Glutamatergic neuron (in vitro differentiated cells): ENCODE results near the gene COL16A1. TPM values are rescaled to one million over a fixed set of nuclear protein-coding genes. Genes with fewer than 3 reads are reported as not detected.

Experiments used
- DNase-seq: peaks from one replicate; pipeline ENCODE4 v3.0.0; 2022
- H3K27ac Mint-ChIP-seq: one replicate; pipeline ENCODE4 v1.8.0; 2020; ENCODE audit warnings: mild to moderate bottlenecking, mixed read lengths, inconsistent platforms; ENCODE audit not compliant: unreplicated experiment
- H3K27me3 Mint-ChIP-seq: one replicate; pipeline ENCODE4 v1.8.0; 2020; ENCODE audit warnings: mild to moderate bottlenecking, moderate library complexity, mixed read lengths, inconsistent platforms; ENCODE audit not compliant: unreplicated experiment
- H3K36me3 Mint-ChIP-seq: one replicate; pipeline ENCODE4 v1.8.0; 2020; ENCODE audit warnings: mild to moderate bottlenecking, mixed read lengths, inconsistent platforms; ENCODE audit not compliant: unreplicated experiment
- H3K4me1 Mint-ChIP-seq: one replicate; pipeline ENCODE4 v1.8.0; 2020; ENCODE audit warnings: mild to moderate bottlenecking, low read depth, mixed read lengths, inconsistent platforms; ENCODE audit not compliant: unreplicated experiment
- H3K4me3 Mint-ChIP-seq: one replicate; pipeline ENCODE4 v1.8.0; 2020; ENCODE audit warnings: mild to moderate bottlenecking, mixed read lengths, inconsistent platforms; ENCODE audit not compliant: unreplicated experiment
- H3K9me3 Mint-ChIP-seq: one replicate; pipeline ENCODE4 v1.8.0; 2020; ENCODE audit warnings: mild to moderate bottlenecking, moderate library complexity, mixed read lengths, inconsistent platforms; ENCODE audit not compliant: unreplicated experiment
- total RNA-seq: library from RNA; stranded (reverse); fragmentation: NEBNext Ultra II Directional; extraction: Animal tissue kit (Norgen Biotek cat#: 25700); gene quantifications from one replicate; pipeline ENCODE4 v1.2.1, GENCODE V29; 2021; ENCODE audit not compliant: unreplicated experiment
- TF ChIP-seq, protein P1 (sequence below): fragments of 200-600 bp; sonication (generic); IDR thresholded peaks from one replicate; pipeline ENCODE4 v1.5.0; 2021; ENCODE audit not compliant: partially characterized antibody, unreplicated experiment

The COL16A1 gene
- total RNA-seq, 1 donor from 2014 or later = 52.2 TPM

DNA sequence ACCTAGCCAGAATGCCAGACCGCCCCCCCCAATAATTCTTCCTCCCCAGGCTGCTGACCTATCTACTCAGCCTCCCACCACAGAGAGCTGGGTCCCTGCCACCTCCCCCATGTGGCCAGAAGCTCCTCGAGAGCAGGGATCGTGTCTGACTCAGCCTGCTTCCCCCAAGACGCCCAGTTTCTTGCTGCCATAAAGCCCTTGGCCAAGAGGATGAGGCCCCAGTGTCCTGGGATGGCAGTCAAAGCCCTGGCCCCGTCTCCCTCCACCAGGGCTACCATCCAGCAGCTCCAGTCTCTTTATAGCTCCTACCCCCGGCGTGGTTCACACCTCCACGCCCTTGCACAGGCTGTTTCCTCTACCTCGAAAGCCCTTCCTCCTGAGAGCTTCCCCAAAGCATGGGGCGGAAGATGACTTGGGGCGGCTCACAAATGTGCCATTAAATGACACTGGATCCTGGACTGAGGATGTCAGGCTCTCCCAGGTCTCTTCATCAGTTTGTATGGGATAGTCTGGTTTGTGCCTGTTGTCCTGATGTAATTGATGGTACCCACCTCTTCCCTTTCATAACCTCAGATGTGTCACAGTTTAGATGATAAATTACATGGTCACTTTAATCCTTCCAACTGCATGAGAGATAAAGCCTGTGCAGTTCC is 47.2 kb upstream of the COL16A1 start:
- Mint-ChIP-seq H3K36me3 (no peaks in the 10 kb centered on the region), H3K4me3 (no peak overlapping the region), H3K27ac (no peak overlapping the region), H3K27me3 (peaks cover 18% of the 10 kb centered on the region), H3K9me3 (peaks cover 5% of the 10 kb centered on the region), H3K4me1 (peaks cover 22% of the 10 kb centered on the region)
- TF ChIP-seq, protein P1, sequence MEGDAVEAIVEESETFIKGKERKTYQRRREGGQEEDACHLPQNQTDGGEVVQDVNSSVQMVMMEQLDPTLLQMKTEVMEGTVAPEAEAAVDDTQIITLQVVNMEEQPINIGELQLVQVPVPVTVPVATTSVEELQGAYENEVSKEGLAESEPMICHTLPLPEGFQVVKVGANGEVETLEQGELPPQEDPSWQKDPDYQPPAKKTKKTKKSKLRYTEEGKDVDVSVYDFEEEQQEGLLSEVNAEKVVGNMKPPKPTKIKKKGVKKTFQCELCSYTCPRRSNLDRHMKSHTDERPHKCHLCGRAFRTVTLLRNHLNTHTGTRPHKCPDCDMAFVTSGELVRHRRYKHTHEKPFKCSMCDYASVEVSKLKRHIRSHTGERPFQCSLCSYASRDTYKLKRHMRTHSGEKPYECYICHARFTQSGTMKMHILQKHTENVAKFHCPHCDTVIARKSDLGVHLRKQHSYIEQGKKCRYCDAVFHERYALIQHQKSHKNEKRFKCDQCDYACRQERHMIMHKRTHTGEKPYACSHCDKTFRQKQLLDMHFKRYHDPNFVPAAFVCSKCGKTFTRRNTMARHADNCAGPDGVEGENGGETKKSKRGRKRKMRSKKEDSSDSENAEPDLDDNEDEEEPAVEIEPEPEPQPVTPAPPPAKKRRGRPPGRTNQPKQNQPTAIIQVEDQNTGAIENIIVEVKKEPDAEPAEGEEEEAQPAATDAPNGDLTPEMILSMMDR = no peak
- DNase-seq = no peak

DNA sequence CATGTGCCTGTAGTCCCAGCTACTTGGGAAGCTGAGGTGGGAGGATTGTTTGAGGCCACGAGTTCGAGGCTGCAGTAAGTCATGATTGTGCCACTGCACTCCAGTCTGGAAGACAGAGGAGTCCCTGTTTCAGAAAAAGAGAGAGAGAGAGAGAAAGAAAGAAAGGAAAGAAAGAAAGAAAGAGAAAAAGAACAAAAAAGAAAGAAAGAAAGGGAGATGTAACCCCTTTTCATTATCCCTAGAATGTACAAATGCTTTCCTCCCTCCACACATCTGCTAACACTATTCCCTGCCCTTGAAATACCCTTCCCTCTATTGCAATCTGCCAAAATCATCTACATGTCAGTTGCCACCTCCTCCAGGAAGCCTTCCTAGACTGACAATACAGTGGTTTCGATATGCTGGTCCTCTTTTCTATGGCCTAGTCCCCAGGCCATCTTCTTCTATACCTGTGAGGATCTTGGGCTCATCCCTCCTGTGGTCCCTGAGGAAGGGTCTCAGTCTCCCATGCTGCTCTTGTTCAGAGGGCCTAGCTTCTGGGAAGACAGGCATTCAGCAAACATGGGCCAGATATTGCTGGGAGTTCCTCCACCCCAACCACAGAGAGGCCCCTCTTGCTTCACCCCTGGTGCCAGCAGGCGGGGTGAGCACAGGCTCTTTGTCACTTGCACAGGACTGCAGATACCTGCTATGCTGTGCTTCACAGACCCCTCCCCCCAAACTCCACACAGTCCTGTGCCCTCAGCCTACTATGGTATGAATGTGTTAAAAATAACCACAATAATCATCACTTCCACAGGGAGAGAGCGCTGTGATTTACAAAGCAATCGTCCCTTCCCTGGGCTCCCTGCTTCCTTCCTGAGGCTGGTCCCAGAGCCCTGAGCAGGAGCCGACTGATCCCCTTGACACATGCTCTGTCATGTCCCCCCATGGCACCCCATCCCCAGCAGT is 46.2 kb upstream of the COL16A1 start:
- Mint-ChIP-seq H3K4me1 (peaks cover 22% of the 10 kb centered on the region), H3K27ac (no peak overlapping the region)

DNA sequence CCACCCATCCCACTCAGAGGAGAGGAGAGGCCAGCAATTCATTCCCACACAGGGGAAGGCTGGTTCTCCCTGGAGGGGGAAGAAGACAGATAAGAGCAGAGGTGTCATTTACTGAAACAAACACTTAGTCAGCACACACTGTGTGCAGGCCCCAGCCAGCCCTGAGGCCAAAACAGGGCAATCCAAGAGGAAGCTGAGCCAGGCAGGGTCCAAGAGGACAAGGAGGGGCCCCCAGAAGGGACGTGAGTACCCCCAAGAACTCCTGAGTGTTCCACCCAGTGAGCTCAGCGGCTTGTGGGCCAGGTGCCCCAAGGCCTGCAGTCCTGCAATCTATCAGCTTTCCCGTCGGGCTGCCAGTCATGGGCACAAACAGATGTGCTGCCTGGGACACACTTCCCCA is 44.5 kb upstream of the COL16A1 start:
- TF ChIP-seq, protein P1 = no peak
- H3K4me1 Mint-ChIP-seq = peaks cover 24% of the 10 kb centered on the region
- peaks cover 19% of the 10 kb centered on the region for H3K27me3 Mint-ChIP-seq
- H3K9me3 Mint-ChIP-seq = peaks cover 8% of the 10 kb centered on the region
- no peak for DNase-seq
- no peaks in the 10 kb centered on the region for H3K36me3 Mint-ChIP-seq
- no peak overlapping the region for H3K27ac Mint-ChIP-seq
- no peak overlapping the region for H3K4me3 Mint-ChIP-seq

More for the DNA sequence above, 46.2 kb upstream of the COL16A1 start:
- Mint-ChIP-seq H3K36me3 (no peaks in the 10 kb centered on the region), H3K4me3 (no peak overlapping the region), H3K9me3 (peaks cover 5% of the 10 kb centered on the region), H3K27me3 (peaks cover 20% of the 10 kb centered on the region)
- TF ChIP-seq, protein P1 = no peak
- DNase-seq = no peak

DNA sequence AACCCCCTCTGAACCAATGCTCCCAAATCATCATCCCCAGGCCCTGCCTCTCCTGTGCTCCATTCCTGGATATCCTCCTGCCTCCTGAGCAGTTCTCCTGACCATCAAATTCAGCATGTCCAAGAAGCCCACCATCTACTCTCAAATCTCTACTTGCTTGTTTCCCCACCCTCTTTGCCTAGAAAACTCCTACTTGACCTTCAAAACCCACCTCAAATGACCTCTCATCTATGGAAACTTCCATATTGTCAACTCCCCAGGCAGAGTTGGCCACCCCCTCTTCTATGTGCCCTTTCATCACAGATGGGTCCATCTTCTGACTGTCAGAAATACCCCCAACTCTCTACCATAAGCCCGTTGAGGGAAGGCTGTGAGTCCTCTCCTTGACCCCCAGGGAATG is 43.5 kb upstream of the COL16A1 start:
- peaks cover 23% of the 10 kb centered on the region for H3K4me1 Mint-ChIP-seq
- no peak overlapping the region for H3K27ac Mint-ChIP-seq
- TF ChIP-seq, protein P1 = no peak
- peaks cover 21% of the 10 kb centered on the region for H3K27me3 Mint-ChIP-seq
- H3K4me3 Mint-ChIP-seq = peak overlapping the region; percentile 3
- no peak for DNase-seq
- no peaks in the 10 kb centered on the region for H3K36me3 Mint-ChIP-seq
- H3K9me3 Mint-ChIP-seq = peaks cover 9% of the 10 kb centered on the region
